ENCODE data around the gene LAIR2. TPM values are rescaled to one million over a fixed set of nuclear protein-coding genes. Genes with fewer than 3 reads are reported as not detected.
"Not testable (repeated sequence)": the region's sequence is repeated elsewhere in the genome, so short reads cannot be mapped to it uniquely, and the experiment has no call there.

LAIR2 gene
- total RNA-seq, 1 donor from 2014 or later = not detected

GRCh38 chr19:54464630-54465425, 37.8 kb upstream of the LAIR2 start:
- peak; percentile 90 for DNase-seq (ENCODE audit: low spot score)

DNA sequence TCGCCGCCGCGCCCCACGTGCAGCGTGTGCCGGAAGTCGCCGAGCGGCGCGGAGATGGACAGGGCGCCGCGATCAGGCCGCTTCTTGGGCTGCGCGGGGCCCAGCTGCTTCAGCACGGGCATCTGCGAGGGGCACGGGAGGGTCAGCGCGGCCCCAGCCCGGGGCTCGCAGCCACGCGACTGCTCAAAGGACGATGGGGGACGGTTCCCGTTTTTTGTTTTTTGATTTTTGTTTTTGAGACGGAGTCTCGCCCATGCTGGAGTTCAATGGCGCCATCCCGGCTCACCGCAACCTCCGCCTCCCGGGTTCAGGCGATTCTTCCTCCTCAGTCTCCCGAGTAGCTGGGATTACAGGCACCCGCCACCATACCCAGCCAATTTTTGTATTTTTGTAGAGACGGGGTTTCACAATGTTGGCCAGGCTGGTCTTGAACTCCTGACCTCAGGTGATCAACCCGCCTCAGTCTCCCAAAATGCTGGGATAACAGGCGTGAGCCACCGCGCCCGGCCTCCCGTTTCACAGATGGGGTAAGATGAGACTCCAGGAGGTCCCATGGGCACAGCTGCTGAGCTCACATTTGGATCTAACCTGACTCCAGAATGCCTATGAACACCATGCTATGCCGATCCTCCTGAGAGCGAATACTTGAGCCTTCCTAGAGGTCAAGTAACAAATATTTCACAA, 37.1 kb upstream of the LAIR2 start:
- DNase-seq (ENCODE audit: low spot score) = peak; percentile 52

DNA sequence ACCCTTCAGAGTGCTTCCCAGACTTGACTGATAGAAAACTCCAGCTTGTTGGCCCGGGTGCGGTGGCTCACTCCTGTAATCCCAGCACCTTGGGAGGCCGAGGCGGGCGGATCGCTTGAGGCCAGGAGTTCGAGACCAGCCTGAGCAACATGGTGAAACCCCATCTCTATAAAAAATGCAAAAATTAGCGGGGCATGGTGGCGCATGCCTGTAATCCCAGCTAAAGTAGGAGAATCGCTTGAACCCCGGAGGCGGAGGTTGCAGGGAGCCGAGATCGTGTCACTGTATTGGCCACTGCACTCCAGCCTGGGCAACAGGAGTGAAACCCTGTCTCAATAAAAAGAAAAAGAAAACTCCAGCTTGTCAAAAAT, 36.5 kb upstream of the LAIR2 start:
- not testable (repeated sequence) for DNase-seq (ENCODE audit: low spot score)

DNA sequence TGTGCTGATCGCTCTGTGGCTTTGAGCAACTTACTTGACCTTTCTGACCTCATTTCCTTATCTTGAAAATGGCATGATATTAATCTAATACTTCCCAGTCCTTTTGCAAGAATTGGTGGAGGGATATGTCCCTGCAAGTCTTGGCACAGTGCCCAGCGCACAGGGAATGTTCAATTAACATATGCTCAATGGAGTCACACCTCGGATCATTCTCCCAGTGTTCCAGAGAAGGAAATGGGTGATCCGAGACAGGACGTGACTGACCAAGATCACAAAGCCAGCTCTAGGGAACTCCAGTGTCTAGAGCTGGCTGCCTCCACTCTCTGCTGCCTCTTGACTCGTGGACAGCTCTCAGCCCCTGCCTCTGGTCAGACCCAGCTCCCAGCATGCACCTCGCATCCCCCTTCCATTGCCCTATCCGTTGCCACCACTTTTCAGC, 33.1 kb upstream of the LAIR2 start:
- DNase-seq (ENCODE audit: low spot score) = peak; percentile 57

GRCh38 chr19:54470276-54470887, 32.2 kb upstream of the LAIR2 start:
- DNase-seq (ENCODE audit: low spot score) = no peak

GRCh38 chr19:54470991-54471782, 31.4 kb upstream of the LAIR2 start:
- peak; percentile 65 for DNase-seq (ENCODE audit: low spot score)

GRCh38 chr19:54473071-54473891, 29.4 kb upstream of the LAIR2 start, which contains the start of gene CDC42EP5:
TSS of gene CDC42EP5 (minus strand) at chr19:54473296. CDS start at chr19:54465547, 7,749 bp downstream.
- peak; percentile 85 for DNase-seq (ENCODE audit: low spot score)

DNA sequence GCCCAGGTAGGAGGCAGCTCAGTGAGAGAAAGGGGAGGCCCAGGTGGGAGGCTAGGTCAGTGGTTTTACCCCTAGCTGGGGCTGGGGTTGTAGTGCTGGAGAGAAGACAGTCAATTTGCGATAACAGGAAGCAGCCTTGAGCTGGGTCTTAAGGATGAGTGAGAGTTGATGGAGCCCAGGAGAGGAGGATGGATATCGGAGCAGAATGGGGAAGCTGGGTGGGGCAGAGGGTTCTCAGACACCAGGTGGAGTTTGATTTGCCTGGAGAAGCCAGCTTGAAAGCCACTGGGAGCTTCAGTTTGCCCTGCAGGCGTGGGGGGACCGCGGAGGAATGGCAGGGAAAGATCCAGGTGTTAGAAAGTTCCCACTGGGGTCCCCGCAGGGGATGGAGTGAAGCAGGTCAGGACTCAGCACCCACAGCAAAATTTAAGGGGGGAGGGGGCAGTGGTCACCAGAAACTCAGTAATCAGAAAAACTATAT, 28.7 kb upstream of the LAIR2 start:
- DNase-seq (ENCODE audit: low spot score) = no peak

GRCh38 chr19:54475706-54476105, 26.9 kb upstream of the LAIR2 start:
- no peak for DNase-seq (ENCODE audit: low spot score)

- no peak for DNase-seq (ENCODE audit: low spot score)
Measured at GRCh38 chr19:54477650-54478049, 25.0 kb upstream of the LAIR2 start.

- no peak for DNase-seq (ENCODE audit: low spot score)
Measured at GRCh38 chr19:54478677-54479266, 23.9 kb upstream of the LAIR2 start.

DNA sequence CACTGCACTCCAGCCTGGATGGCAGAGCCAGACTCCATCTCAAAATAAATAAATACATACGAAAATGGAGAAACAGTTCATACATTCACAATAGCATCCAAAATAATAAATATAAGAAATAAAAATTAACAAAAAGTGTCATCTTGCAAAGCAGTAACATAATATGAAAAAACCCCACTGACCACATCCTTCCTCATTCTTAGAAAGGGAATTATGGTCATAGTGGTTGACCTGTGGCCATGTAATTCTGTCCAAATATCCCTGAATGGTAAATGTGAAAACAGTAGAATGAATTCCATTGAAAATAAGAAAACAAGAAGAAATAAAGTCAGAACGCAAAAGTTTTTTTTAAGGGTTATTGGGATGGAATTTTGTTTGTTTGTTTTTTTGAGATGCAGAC, 22.6 kb upstream of the LAIR2 start:
- DNase-seq (ENCODE audit: low spot score) = no peak

DNA sequence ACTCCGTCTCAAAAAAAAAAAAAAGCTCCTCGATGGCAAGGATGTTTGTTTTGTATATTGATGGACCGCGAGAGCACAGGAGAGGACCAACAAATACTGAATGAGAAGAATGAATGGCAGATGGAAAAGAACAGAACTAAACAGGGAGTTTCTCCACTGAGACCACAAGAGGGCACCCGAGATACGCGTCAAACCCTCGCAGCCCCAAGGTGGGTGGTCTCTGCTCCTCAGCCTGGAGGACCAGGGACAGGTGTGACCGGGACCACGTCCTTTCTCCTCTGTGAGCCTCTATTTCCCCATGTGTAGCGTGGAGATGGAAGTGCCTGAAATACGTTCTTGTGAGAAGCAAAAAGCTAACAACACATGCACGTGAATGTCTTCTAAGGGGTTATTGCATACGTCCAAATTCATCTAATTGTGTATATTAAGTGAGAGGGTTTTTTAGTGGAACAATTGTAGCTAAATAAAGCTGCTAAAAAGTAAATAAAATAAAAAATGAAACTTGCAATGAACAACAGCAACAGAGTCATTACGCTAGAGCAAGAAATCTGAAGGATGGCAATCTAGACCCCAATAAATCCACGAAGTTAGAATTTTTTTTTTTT, 21.2 kb upstream of the LAIR2 start:
- DNase-seq (ENCODE audit: low spot score) = no peak

- no peak for DNase-seq (ENCODE audit: low spot score)
Measured at GRCh38 chr19:54482889-54483288, 19.7 kb upstream of the LAIR2 start.

DNA sequence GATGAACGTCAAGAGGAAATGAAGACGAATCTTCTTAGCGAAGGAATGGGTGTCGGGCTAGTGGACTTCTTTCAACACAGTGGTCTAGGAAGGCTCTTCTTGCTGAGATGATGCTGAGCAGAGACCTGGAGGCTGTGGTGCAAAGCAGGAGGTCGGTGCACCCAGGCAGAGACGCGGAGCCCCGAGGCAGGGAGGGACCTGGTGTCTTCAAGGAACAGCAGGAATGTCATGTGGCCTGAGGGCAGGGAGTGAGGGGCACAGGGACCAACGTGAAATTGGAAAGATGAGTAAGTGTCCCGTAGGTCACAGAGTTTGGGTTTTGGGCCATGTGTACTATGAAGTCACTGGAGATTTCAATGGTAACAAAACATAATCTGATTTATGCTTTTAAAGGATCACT, 18.2 kb upstream of the LAIR2 start:
- DNase-seq (ENCODE audit: low spot score) = no peak

- no peak for DNase-seq (ENCODE audit: low spot score)
Measured at GRCh38 chr19:54485851-54486250, 16.8 kb upstream of the LAIR2 start.

- no peak for DNase-seq (ENCODE audit: low spot score)
Measured at GRCh38 chr19:54489341-54489740, 13.3 kb upstream of the LAIR2 start.

- no peak for DNase-seq (ENCODE audit: low spot score)
Measured at GRCh38 chr19:54489766-54490165, 12.9 kb upstream of the LAIR2 start.

- DNase-seq (ENCODE audit: low spot score) = no peak
Measured at GRCh38 chr19:54492568-54492967, 10.1 kb upstream of the LAIR2 start.

GRCh38 chr19:54493056-54493455, 9.6 kb upstream of the LAIR2 start:
- not testable (repeated sequence) for DNase-seq (ENCODE audit: low spot score)
